Inflammatory macrophage treated with lipopolysaccharide for 4 hours (primary cell): ENCODE data around the gene UBL7.
"Not testable (repeated sequence)": the region's sequence is repeated elsewhere in the genome, so short reads cannot be mapped to it uniquely, and the experiment has no call there.

Source experiments
- DNase-seq: peaks from one replicate; pipeline ENCODE4 v3.0.0-alpha.2; 2020

UBL7 gene

DNA sequence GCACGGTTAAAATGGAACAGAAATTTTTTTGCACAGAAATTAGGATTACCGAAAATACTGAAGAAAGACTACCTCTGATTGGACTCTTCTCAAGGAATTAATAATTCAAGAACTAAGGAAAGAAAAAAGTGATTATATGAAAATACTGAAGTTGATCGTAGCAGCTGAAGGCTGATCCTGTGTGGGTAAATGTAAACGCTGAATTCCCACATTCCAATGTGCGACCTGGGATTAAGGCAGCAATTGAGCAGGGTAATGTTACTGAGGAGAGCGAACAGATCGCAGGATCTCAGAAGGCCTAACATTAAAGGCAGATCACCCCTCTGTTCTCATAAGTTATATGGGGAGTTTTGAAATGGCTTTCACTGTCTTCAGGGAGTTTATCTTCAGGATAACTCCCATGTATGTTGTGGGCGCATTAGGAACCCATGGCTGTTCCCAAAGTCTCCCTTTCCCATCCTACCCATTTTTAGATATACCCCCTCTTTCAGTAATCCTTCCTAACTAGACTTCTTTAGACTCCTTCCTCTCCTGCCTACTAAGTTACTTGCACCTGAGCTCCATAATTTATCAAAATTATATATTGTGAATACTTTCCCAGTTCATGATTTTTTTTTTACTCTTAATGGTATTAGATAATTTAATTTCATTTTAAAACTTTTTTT is 1.0 kb upstream of the UBL7 start:
- no peak for DNase-seq

DNA sequence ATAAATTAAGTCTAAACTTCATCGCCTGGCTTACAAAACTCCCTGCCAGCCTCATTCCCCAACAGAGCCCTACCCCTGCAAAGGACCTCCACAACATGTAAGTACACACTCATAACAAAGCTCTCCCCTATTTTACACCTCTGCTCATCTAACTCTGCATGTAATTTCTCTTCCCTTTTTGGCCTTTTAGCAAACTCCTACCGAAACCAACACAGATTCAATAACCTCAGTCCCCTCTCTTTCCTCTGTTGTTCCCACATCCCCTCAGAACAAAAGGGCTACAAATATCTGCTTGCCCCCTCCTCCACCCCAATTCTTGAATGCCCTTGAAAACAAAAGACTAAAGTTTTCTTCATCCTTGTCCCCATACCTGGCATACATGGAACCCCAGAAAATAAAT is 662 bp downstream of the UBL7 start:
- peak; percentile 11 for DNase-seq

DNA sequence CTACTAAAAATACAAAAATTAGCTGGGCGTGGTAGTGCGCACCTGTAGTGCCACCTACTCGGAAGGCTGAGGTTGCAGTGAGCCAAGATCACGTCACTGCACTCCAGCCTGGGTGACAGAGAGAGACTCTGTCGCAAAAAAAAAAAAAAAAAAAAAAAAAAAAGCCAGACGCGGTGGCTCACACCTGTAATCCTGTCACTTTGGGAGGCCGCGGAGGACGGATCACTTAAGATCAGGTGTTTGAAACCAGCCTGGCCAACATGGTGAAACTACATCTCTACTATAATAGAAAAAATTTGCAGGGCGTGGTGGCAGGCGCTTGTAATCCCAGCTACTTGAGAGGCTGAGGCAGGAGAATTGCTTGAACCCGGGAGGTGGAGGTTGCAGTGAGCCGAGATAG is 1.2 kb downstream of the UBL7 start:
- DNase-seq, result not testable (repeated sequence)

DNA sequence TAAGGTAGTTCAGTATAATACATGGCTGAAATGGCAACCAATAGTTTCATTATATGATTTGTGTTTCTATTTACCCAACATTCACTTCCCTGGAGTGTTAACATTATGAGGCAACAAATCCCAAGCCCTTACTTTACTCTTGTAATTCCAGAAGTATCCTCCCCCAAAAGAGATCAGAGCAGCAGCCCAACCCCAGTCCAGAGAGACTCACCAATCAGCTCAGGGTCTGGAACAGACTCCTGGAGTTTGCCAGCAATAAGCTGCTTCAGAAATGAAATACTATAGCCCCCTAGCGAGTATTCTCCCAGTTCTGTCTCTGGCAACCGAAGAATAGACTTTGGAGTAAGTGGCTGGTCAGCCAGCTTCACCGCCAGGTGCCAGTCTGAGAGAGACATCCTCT is 2.5 kb downstream of the UBL7 start:
- no peak for DNase-seq

DNA sequence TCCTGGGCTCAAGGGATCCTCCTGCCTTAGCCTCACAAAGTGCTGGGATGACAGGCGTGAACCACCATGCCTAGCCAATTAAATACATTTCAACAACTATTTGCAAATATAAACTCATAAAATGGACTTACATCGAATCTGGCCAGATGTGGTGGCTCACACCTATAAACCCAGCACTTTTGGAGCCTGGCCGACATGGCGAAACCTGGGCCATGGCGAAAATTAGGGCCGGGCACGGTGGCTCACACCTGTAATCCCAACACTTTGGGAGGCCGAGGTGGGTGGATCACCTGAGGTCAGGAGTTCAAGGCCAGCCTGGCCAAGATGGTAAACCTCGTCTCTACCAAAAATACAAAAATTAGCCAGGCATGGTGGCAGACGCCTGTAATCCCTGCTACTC is 3.9 kb downstream of the UBL7 start:
- DNase-seq, result not testable (repeated sequence)

DNA sequence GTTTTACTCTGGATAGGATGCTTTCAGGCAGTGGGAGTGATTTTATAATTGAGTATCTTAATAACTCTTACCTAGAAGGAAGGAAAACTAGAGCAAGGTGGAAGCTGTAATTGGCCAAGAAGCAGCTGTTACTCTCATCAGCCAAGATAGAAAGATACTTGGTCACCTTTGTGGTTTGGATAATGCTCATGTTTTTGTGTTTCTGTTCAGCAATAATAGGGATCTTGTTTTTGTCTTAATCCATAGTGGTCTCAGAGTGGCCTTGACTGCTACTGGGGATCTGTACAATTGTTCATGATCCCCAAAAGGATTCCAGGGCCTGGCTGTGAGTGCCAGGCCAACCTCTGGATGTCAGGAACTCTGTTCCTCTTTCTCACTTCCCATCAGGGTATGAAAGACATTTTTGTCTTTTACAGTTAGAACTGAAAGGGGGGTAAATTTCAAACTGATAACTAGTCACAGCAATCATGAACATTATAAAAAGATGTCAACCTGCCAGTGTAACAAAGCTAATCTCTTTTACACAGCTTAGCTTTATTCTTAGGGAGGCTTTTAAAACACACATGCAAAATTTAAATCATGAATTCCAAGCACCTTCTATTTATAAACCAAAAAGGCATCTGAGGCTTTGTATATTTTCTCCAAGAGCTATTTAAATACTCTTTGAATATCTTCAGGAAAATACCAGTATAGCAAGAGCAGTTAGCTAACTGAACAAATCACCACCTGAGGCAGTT is 6.0 kb downstream of the UBL7 start:
- peak; percentile 27 for DNase-seq

DNA sequence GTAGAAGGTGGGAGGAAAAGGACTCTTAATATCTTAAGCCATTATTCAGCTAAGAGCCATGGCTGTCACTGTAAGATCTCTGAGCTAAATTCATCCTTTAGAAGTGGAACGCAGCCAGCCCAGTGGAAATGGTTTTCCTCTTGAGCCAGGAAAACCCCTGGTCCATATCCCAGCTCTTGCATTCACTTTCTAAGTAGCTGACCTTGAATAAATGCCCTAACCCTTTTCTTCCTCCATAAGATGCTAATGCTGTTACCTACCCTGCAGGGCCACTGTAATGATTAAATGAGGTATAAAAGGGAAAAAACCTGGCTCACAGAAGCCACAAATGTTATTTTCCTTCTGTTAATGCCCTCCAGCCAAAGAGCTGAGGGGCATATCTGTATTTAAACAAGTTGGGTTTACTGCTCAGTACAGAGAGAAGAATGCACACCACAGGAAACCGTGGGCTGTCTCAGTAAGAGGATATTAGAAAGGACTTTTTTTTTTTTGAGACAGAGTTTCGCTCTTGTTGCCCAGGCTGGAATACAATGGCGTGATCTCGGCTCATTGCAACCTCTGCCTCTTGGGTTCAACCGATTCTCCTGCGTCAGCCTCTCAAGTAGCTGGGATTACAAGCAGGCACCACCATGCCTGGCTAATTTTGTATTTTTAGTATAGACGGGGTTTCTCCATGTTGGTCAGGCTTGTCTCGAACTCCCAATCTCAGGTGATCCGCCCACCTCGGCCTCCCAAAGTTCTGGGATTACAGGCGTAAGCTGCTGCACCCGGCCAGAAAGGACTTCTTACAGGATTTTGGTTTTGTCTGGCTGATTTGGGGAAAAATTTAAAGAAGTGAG is 6.8 kb downstream of the UBL7 start:
- DNase-seq, result peak; percentile 55

DNA sequence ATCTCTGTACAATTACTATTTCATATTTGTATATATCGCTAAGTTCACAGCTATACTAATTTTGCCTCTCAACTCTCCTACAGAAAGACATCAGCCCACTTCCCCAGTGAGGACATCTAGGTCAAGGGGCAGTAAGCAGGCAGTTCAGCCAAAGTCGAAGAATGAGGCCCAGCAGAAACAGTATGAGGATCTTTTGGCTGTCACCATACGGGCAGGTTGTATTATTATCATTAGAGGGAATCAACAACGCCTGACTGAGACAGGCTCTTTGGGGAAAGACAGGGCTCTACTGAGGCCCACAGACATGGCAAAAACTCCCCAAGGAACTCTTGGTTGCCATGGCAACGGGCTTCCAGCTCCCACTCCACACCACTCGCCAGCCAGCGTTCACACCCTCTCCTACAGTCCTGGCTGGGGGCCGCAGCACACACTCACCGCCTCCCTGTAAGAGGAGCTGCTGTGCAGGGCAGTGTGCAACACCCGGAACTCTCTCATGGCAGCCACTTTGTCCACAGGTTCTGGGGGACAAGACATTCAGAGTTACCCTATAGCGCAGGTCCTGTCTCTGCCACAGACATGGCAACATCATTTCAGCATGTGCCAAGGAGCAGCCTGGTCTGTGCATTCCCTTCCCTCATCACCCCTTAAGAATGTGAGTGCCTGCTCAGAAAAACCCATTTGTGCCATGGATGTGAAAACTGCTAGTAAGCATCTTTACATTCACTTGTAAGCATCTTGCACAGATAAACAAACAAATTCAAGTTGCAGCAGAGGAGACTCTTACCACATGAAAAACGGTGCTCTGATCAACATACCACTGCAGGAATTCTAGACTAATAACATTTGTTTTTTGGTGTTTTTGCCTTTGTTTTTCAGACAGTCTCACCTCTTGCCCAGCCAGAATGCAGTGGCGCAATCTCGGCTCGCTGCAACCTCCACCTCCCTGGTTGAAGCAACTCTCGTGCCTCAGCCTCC is 8.8 kb downstream of the UBL7 start:
- DNase-seq, result no peak

DNA sequence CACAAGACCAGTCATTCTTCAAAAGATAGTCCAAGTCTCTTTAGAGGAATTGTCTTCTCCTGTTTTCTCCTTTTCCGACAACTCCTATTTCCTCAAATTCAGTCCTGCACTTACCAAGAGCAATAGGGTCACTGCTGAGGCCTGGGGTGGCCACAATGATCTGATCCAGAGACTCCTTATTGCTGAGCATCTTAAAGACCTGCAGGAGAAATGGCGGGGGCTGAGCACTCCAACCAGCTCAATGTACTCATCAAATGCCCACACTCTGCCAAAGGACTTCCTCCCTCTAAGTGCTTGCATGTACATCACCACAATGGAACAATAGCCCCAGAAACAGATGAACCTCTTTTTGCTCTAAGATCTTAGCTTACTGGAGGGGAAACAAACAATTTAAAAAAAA is 9.6 kb downstream of the UBL7 start:
- DNase-seq, result peak; percentile 18

DNA sequence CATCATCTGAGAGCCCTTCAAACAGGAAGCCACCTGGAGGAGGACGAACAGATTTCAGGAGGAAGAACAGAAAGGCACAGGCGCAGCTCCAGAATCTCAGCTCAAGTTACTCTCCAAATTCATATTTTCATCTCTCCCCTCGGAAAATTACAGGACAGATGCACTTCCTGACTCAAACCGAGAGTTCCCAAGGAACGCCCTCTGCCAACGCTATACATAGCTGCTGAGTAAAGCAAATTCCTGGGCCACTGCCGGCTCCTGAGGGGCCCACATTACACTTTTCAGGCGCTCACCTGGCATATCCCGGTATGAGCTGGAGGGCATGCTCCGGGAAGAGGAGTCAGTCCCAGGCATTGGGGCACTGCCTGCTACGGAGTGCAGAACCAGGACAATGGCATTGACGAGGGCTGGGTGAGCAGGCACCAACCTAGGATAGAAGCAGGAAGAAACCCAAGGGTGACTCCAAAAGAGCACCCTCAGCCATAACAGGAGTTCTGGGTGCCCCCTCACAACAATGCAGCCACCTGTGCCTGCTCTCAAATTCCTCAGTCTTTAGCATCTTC is 11.2 kb downstream of the UBL7 start:
- no peak for DNase-seq

DNA sequence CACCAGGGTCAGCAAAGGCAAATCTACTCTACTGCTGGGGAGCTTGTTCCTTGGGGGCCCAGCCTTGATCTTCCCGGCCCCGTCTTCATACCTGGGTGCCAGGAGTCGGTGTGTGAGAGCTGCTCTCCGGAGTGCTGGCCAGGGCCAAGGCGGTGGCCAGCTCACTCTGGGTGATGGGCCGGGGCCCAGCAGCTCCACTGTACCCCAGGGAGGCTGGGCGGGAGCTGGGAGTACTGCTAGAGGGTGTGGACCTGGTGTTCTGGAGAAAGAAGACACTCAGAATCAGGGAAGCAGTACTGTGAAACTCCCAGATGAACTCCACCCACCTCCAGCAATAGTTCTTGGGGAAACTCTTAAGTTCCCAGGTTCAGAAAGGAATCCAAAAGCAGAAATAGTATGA is 11.9 kb downstream of the UBL7 start:
- DNase-seq, result no peak

DNA sequence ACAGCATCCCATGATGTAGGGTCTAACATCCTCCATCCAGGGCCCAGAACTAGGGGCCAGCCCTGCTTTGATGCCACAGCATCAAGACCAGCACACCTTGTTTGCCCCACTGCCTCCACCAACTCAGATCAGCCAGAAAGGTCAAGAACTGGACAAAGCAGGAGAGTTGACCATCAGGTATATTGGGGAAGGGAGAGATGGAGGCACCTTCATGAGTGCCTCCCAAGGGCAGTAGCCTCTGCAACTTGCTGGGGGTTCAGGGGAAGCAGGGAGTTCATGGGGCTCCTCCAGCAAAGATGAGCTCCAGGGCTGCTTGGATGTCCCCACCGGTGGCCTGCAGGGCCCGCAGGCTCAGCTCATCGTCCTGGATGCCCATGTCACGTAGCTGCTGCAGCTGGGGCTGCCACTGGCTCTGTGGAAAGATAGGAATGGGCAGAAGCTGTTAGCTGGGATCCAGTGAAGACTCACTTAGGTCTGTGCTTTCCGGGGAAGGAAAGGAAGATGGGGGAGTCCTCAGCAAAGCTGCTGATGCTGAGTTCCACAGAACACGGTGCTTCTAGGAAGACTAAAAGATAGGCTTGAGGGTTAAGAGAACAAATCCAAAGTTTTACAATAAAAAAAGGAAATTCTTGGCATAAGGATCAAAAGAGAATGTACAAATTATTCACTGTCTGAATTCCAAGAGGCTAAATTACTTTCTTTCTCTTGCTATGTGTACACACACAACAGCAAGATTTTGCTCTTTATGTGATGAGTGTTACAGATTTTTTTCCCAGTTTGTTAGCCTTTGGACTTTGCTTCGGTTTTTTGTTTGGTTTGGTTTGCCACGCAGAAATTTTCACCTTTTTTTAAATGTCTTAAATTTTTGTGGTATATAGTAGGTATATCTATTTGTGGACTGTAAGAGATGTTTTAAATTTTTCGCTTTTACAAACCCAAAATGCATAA is 14.9 kb downstream of the UBL7 start:
- no peak for DNase-seq

DNA sequence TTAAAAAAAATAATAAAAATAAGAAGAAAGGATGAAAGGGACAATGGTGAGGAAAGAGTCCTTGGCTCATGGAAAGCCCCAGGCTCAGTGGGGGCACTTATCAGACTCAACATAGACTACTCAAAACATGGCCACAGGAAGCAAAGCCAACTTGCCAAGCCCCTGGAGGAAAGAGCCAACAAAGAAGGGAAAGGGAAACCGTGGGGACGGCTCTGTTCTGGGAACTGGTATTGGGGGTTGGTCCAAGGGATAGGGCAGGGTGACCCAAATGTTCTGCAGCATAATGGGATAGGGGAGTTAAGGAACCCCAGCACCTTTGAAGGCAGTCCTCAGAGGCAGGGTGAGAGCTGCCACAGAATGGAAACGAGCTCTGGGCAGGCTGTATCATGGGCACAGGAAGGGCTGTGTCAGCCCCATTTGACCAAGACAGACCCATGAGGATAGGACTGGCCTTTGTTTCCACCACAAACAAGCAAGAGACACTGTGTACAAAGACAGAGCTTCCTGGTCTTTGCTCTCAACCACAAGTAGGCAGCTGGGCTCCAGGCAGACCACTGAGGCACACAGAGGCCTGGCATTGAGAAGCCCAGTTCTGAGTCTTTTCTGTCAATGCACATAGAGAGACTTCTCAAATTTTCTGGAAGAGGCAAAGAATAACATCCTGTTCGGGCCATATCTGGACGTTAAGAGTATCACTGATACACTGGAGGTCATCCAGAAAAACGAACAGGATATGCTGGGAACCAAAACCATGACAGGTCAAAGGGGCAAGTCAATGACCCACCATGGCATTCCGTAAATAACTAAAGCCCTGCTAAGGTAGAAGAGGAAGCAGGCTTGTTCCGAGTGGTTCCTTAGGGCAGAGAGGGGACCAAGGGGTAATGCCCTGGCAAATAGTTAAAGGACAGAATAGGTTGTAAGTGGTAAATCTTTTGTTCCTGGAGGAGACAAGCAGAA is 16.6 kb downstream of the UBL7 start:
- no peak for DNase-seq

DNA sequence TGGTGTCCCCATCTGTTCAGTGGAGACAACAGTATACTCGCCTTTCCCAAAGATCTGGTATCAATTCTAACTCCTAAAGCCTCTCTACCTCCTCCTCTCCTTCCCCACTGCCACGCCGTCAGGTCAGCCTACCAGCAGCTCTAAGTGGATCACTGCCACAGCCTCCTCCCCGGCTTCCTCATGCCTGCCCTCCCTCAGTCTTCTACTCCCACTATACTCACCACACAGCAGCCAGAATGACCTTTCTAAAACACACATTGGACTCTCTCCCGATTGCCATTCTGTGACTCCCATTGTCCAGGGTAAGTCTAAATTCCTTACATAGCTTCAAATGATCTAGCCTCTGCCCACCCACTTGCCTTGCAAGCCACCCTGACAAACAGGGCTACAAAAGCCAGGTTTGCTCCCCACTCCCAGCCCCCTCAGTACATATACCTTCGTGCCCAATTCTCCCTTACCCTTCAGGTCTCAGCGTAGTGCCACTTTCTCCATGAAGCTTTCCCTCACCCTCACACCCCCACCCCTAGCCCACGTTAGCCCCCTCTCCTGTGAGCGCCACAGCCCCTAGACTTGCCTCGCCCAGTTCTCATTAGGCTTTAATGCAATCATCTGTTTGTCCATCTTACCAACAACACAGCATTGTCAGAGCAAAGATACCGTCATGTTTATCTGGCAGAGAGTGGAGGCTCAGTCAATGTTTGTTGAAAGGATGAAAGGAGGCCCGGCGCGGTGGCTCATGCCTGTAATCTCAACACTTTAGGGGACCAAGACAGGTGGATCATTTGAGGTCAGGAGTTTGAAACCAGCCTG is 17.7 kb downstream of the UBL7 start:
- no peak for DNase-seq

DNA sequence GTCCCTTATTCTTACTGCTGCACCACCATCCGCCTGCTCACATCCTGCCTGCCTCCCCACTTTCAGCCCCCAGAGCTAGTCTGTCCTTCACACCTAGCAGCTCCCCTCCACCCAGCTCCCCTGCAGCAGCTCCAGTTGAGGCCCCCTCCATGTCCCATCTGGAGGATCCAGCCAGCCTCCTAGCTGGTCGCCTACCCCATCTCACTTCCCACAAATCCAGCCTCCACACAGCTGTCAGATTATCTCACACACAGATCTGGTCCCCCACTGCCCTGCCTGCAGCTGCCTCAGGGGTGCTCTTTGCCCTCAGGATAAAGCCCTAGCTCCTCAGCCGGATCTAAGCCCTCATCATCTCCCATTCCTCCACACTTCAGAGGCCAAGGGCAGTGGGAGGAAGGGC is 18.4 kb downstream of the UBL7 start:
- no peak for DNase-seq

DNA sequence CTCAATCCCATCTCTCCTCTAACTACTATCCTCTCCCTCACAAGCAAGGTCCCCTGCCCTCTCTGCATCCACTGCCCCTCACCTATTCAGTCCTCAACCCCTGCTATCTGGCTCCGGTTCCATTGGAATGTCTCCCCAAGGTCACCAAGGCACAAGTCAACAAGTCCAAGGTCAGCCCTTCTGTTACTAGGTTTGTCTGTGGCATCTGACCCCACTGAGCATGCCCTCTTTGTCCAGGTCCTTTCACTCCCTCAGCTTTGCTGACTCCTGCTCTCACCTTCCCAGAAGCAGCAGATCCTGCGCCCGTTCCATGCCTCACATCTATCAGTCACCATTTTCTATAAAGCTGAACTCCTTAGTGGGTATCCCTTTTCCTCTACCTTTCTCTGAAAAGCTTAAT is 18.9 kb downstream of the UBL7 start:
- DNase-seq, result no peak

DNA sequence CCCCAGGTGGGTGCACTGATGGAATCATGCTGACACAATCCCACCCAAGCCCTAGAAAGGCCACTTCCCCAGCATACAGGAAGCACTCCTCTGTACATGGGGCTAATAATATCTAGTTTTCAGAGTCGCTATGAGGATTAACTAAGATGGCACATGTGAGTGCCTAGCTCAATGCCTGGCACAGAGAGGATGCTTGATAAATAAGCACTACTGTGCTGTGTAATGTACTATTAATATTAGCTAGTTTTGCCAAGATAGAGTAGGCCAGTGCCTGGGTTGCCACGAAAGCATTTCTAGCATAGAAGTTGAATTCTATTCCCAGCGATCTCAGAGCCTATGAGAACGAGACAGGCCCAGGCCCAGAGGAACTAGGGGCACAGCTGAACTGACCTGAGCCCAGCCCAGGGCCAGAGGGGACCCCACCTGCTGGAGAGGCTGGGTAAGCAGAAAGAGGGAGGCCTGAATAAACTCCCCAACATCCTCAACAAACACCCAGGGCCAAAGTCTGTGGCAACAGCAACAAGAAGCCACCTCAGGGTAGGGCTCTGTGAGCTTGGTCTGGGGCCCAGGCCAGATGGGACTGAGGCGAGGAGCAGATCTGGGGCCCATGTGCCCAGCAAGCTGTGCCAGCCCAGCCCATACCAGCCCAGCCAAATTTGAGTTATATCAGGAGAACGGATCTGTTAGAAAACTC is 19.6 kb downstream of the UBL7 start:
- DNase-seq, result no peak

DNA sequence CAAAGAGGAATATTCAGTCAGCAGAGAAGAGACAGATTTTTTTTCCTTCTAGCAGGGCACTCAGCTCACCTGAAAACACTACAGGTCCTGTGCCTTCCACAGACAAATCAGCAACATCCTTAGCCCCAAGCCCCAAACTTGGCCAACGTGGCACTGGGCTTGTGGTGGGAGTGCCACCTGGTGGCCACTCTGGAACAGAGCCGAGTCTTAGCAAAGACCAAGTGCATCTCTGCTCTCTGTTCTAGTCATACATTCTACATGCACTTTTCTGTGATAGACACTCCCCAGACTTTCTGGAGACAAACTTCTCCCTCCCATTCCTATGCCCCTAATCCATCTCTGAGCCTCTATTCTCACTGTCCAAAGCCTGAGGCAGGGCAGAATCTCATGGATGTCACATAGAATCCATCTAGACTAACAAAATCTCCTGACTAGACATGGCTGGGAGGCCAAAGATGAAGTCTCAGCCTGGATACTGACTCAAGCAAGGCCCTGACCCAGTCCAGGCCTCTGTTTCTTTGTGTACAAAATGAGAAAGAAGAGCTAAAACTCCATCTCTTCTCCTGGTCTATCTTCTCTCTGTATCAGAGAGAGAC is 22.1 kb downstream of the UBL7 start:
- peak; percentile 68 for DNase-seq
